Common myeloid progenitor, CD34-positive (primary cell): Measurements from ENCODE around the gene C5AR1.
"Not testable (repeated sequence)": the region's sequence is repeated elsewhere in the genome, so short reads cannot be mapped to it uniquely, and the experiment has no call there.

Source experiments
- CTCF ChIA-PET: fragments of 350-600 bp; sonication (Branson Sonifier 250); formaldehyde crosslinking; loops from one replicate; lab custom pipeline; 2021; ENCODE audit warnings: antibody characterized with exemption; lab: Charles Lee
- POLR2A ChIA-PET: fragments of 350-600 bp; sonication (Branson Sonifier 250); formaldehyde crosslinking; loops from one replicate; lab custom pipeline; 2021; ENCODE audit warnings: antibody characterized with exemption; lab: Charles Lee
- DNase-seq, 3 donors: peaks; one replicate each; pipeline versions ENCODE4 v3.0.0 to v3.0.0-alpha.2; 2013
- H3K27ac ChIP-seq, 2 experiments: 1 replicate in 1 of 2; 2 replicates in 1 of 2; pipeline ENCODE4 v1.7.0; 2013; ENCODE audit warnings: inconsistent platforms in 2 of 2, low read length in 2 of 2, mild to moderate bottlenecking in 2 of 2, low read depth in 1 of 2, moderate library complexity in 1 of 2; ENCODE audit not compliant: severe bottlenecking in 2 of 2, insufficient read depth in 1 of 2, poor library complexity in 1 of 2
- H3K27me3 ChIP-seq, 5 experiments: replicated peaks in 2 of 5; 1 replicate in 3 of 5; 2 replicates in 2 of 5; pipeline versions ENCODE4 v1.6.1 to v1.7.0; 2013; ENCODE audit warnings: low read length in 4 of 5, mild to moderate bottlenecking in 2 of 5, moderate library complexity in 2 of 5, inconsistent platforms in 1 of 5; ENCODE audit not compliant: insufficient read depth in 5 of 5, control insufficient read depth in 4 of 5
- H3K36me3 ChIP-seq, 4 experiments: 1 replicate in 2 of 4; 2 replicates in 2 of 4; pipeline versions ENCODE4 v1.6.1 to v1.7.0; 2013; ENCODE audit warnings: low read length in 3 of 4, control low read depth in 1 of 4, mild to moderate bottlenecking in 1 of 4; ENCODE audit not compliant: control insufficient read depth in 4 of 4, insufficient read depth in 4 of 4
- H3K4me1 ChIP-seq, 4 experiments: 1 replicate in 3 of 4; 2 replicates in 1 of 4; pipeline versions ENCODE4 v1.6.1 to v1.7.1; 2013; ENCODE audit warnings: low read length in 3 of 4, mild to moderate bottlenecking in 3 of 4, control low read depth in 1 of 4, inconsistent platforms in 1 of 4, moderate library complexity in 1 of 4; ENCODE audit not compliant: control insufficient read depth in 4 of 4, insufficient read depth in 4 of 4; ENCODE audit errors: control extremely low read depth in 1 of 4
- H3K4me3 ChIP-seq, 7 experiments: 1 replicate in 4 of 7; 2 replicates in 3 of 7; pipeline versions ENCODE4 v1.5.1 to v1.7.0; 2013; ENCODE audit warnings: mild to moderate bottlenecking in 7 of 7, low read length in 6 of 7, moderate library complexity in 6 of 7, inconsistent platforms in 2 of 7, low read depth in 2 of 7, control low read depth in 1 of 7; ENCODE audit not compliant: insufficient read depth in 4 of 7, control insufficient read depth in 1 of 7; ENCODE audit errors: extremely low read depth in 1 of 7
- H3K9me3 ChIP-seq, 5 experiments: 1 replicate in 4 of 5; 2 replicates in 1 of 5; pipeline versions ENCODE4 v1.6.1 to v1.7.1; 2013; ENCODE audit warnings: low read length in 4 of 5, mild to moderate bottlenecking in 2 of 5, inconsistent platforms in 1 of 5, low read depth in 1 of 5, moderate library complexity in 1 of 5; ENCODE audit not compliant: control insufficient read depth in 4 of 5, insufficient read depth in 2 of 5; ENCODE audit errors: control extremely low read depth in 1 of 5
- WGBS: methylation state at CpG from one replicate; pipeline ENCODE4 v1.1.5; 2013; ENCODE audit not compliant: insufficient coverage; 5-methylcytosine and 5-hydroxymethylcytosine counted together

The C5AR1 gene

GRCh38 chr19:47336765-47337718 is 27.4 kb downstream of the C5AR1 start:
- H3K27ac ChIP-seq, result peak overlapping the region in 1 of 2 experiments; percentile 71
- peak in 2 of 3 donors; percentile 75 to 76 for DNase-seq
- H3K4me3 ChIP-seq, result peak overlapping the region in 2 of 7 experiments; percentile 15 to 25
- not testable (repeated sequence) for H3K27me3 ChIP-seq, H3K36me3 ChIP-seq, H3K9me3 ChIP-seq
- ChIA-PET CTCF (interaction anchor here (0.6 to 1.7 kb wide), 2 partner anchors 12 to 50 kb away, joined by 3 to 5 read pairs; partner anchors contain the start of gene DHX34), POLR2A (interaction anchor here (0.6 kb wide), 1 partner anchor 10 kb away, joined by 3 read pairs; no protein-coding TSS in a partner anchor)
- 84% methylated on average over 7 of the region's 18 CpGs for WGBS
- peaks cover 3 to 14% (median 9%) of the 10 kb centered on the region in 4 experiments for H3K4me1 ChIP-seq

- peaks cover 0 to 3% (median 0%) of the 10 kb centered on the region in 5 experiments for H3K9me3 ChIP-seq
- H3K4me1 ChIP-seq, result peaks cover 3 to 14% (median 9%) of the 10 kb centered on the region in 4 experiments
- H3K4me3 ChIP-seq, result no peak overlapping the region
- no peak overlapping the region for H3K27ac ChIP-seq
- H3K27me3 ChIP-seq, result no peaks in the 10 kb centered on the region
- over 99% methylated on average over 7 of the region's 10 CpGs for WGBS
- CTCF ChIA-PET, result interaction anchor here (0.7 kb wide), 1 partner anchor 107 kb away, joined by 3 read pairs; no protein-coding TSS in a partner anchor
- H3K36me3 ChIP-seq, result no peaks in the 10 kb centered on the region
- POLR2A ChIA-PET, result no interaction called here
- DNase-seq, result no peak
Measured at GRCh38 chr19:47339196-47339880, 29.7 kb downstream of the C5AR1 start.

GRCh38 chr19:47340477-47341208 is 31.0 kb downstream of the C5AR1 start:
- CTCF ChIA-PET, result interaction anchor here (0.7 to 1.2 kb wide), 2 partner anchors 33 to 36 kb away, joined by 3 read pairs; no protein-coding TSS in a partner anchor
- no peak for DNase-seq

GRCh38 chr19:47341734-47342133 is 32.1 kb downstream of the C5AR1 start:
- H3K4me1 ChIP-seq, result peaks cover 2 to 8% (median 6%) of the 10 kb centered on the region in 4 experiments
- H3K4me3 ChIP-seq, result no peak overlapping the region
- no peaks in the 10 kb centered on the region for H3K36me3 ChIP-seq
- CTCF ChIA-PET, result interaction anchor here (1.2 to 1.4 kb wide), 2 partner anchors 10 to 37 kb away, joined by 3 to 4 read pairs; partner anchors contain the start of gene C5AR2
- POLR2A ChIA-PET, result no interaction called here
- H3K27ac ChIP-seq, result no peak overlapping the region
- H3K27me3 ChIP-seq, result no peaks in the 10 kb centered on the region
- peaks cover 0 to 3% (median 0%) of the 10 kb centered on the region in 5 experiments for H3K9me3 ChIP-seq
- 100% methylated on average over 1 of the region's 4 CpGs for WGBS
- no peak for DNase-seq

More at GRCh38 chr19:47340477-47341208, 31.0 kb downstream of the C5AR1 start:
- no peaks in the 10 kb centered on the region for H3K27me3 ChIP-seq
- no peaks in the 10 kb centered on the region for H3K36me3 ChIP-seq
- peaks cover 3 to 14% (median 9%) of the 10 kb centered on the region in 4 experiments for H3K4me1 ChIP-seq
- H3K27ac ChIP-seq, result no peak overlapping the region
- POLR2A ChIA-PET, result no interaction called here
- WGBS, result 97% methylated on average over 25 of the region's 29 CpGs
- peaks cover 0 to 3% (median 0%) of the 10 kb centered on the region in 5 experiments for H3K9me3 ChIP-seq
- H3K4me3 ChIP-seq, result no peak overlapping the region

- CTCF ChIA-PET, result interaction anchor here (0.6 to 1.4 kb wide), 3 partner anchors 12 to 47 kb away, joined by 3 to 4 read pairs (median 3); partner anchors contain the start of gene C5AR2
- H3K27ac ChIP-seq, result no peak overlapping the region
- POLR2A ChIA-PET, result no interaction called here
- no peak overlapping the region for H3K4me3 ChIP-seq
- peaks cover 0 to 6% (median 2%) of the 10 kb centered on the region in 4 experiments for H3K4me1 ChIP-seq
- no peaks in the 10 kb centered on the region for H3K27me3 ChIP-seq
- DNase-seq, result no peak
- WGBS, result 95% methylated on average over 9 of the region's 11 CpGs
- H3K9me3 ChIP-seq, result peaks cover 0 to 3% (median 0%) of the 10 kb centered on the region in 5 experiments
- H3K36me3 ChIP-seq, result no peaks in the 10 kb centered on the region
Measured at GRCh38 chr19:47343194-47343802, 33.6 kb downstream of the C5AR1 start.

- peaks cover 0 to 3% (median 0%) of the 10 kb centered on the region in 5 experiments for H3K9me3 ChIP-seq
- no peaks in the 10 kb centered on the region for H3K36me3 ChIP-seq
- POLR2A ChIA-PET, result interaction anchor here (1.5 kb wide), 1 partner anchor 10 kb away, joined by 5 read pairs; no protein-coding TSS in a partner anchor
- no peaks in the 10 kb centered on the region for H3K27me3 ChIP-seq
- H3K27ac ChIP-seq, result no peak overlapping the region
- DNase-seq, result no peak
- CTCF ChIA-PET, result interaction anchor here (1.5 to 1.9 kb wide), 2 partner anchors 14 to 47 kb away, joined by 3 to 5 read pairs; no protein-coding TSS in a partner anchor
- 93% methylated on average over 1 of the region's 1 CpG for WGBS
- H3K4me1 ChIP-seq, result peaks cover 0 to 12% (median 6%) of the 10 kb centered on the region in 4 experiments
- H3K4me3 ChIP-seq, result no peak overlapping the region
Measured at GRCh38 chr19:47344425-47344824, 34.8 kb downstream of the C5AR1 start.
